Measurements from ENCODE around the gene CYGB. TPM values are rescaled to one million over a fixed set of nuclear protein-coding genes. Genes with fewer than 3 reads are reported as not detected.

Gene CYGB
- total and polyA plus RNA-seq, 2 of the 13 experiments (the other 11 are each of a cell fraction or from before 2014, with no cell fraction given) = 18.9 to 27.1 TPM

DNA sequence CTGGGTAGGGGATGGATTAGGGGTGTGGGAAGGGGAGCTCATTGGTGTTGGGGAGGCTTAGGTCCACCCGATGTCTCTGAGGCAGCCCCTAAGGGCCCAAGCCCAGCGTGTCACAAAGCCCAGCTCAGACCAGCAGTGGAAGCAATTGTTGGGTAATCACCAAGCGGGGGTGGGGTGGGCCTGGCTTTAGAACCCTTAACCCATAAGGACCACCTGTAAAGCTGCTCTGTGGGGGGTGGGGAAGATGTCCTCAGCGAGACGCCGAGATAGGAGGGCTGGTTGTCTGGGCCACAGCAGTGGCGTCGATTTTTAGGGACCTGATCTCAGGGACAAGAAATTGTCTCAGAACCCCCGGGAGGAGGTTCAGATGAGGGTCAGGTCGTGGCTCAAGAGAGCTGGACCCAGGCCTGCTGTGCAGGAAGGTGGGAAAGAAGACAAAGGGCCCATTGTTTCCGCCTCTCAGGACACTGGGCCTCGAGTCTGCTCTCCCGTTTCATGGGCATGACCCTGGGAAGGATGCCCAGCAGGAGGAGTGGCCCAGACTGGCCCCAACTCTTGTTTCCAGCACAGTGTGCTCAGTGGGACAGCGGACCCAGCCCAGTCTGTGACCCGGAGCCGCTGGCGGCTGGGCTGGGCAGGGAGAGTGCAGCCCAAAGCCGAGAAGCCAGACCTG lies 32.2 kb upstream of the CYGB start (continued):
- TF ChIP-seq ZNF124 (CRISPR knock-in tag; IDR thresholded peaks at IDR 0.05) = no peak
- peak; percentile 82 for TF ChIP-seq HDAC2 (CRISPR knock-in tag; IDR thresholded peaks at IDR 0.05)
- 0 out of 2 replicates have a peak, but pooled peaks have one; percentile 20 for TF ChIP-seq DMAP1 (CRISPR knock-in tag; IDR thresholded peaks at IDR 0.05)
- TF ChIP-seq, protein P1, sequence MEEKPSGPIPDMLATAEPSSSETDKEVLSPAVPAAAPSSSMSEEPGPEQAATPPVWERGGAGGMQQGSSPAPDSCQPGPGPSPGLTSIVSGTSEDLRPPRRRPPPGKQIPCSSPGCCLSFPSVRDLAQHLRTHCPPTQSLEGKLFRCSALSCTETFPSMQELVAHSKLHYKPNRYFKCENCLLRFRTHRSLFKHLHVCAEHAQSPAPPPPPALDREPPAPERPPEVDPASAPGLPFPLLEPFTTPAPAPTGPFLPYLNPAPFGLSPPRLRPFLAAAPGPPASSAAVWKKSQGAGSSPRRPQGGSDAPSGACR (CRISPR knock-in tag; IDR thresholded peaks at IDR 0.05) = no peak
- no peak for TF ChIP-seq TCF7 (IDR thresholded peaks at IDR 0.05; ENCODE audit: low read depth)
- TF ChIP-seq, protein P2, sequence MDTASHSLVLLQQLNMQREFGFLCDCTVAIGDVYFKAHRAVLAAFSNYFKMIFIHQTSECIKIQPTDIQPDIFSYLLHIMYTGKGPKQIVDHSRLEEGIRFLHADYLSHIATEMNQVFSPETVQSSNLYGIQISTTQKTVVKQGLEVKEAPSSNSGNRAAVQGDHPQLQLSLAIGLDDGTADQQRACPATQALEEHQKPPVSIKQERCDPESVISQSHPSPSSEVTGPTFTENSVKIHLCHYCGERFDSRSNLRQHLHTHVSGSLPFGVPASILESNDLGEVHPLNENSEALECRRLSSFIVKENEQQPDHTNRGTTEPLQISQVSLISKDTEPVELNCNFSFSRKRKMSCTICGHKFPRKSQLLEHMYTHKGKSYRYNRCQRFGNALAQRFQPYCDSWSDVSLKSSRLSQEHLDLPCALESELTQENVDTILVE (CRISPR knock-in tag; IDR thresholded peaks at IDR 0.05) = peak; percentile 50; the same call in 1 of the 2 replicates
- TF ChIP-seq RXRB (CRISPR knock-in tag; IDR thresholded peaks at IDR 0.05; ENCODE audit: borderline replicate concordance) = peak; percentile 66; the same call in 1 of the 2 replicates
- no peak for TF ChIP-seq YY1 (IDR thresholded peaks at IDR 0.05; ENCODE audit: insufficient read depth, insufficient replicate concordance, low read depth, low read length)
- TF ChIP-seq, protein P3, sequence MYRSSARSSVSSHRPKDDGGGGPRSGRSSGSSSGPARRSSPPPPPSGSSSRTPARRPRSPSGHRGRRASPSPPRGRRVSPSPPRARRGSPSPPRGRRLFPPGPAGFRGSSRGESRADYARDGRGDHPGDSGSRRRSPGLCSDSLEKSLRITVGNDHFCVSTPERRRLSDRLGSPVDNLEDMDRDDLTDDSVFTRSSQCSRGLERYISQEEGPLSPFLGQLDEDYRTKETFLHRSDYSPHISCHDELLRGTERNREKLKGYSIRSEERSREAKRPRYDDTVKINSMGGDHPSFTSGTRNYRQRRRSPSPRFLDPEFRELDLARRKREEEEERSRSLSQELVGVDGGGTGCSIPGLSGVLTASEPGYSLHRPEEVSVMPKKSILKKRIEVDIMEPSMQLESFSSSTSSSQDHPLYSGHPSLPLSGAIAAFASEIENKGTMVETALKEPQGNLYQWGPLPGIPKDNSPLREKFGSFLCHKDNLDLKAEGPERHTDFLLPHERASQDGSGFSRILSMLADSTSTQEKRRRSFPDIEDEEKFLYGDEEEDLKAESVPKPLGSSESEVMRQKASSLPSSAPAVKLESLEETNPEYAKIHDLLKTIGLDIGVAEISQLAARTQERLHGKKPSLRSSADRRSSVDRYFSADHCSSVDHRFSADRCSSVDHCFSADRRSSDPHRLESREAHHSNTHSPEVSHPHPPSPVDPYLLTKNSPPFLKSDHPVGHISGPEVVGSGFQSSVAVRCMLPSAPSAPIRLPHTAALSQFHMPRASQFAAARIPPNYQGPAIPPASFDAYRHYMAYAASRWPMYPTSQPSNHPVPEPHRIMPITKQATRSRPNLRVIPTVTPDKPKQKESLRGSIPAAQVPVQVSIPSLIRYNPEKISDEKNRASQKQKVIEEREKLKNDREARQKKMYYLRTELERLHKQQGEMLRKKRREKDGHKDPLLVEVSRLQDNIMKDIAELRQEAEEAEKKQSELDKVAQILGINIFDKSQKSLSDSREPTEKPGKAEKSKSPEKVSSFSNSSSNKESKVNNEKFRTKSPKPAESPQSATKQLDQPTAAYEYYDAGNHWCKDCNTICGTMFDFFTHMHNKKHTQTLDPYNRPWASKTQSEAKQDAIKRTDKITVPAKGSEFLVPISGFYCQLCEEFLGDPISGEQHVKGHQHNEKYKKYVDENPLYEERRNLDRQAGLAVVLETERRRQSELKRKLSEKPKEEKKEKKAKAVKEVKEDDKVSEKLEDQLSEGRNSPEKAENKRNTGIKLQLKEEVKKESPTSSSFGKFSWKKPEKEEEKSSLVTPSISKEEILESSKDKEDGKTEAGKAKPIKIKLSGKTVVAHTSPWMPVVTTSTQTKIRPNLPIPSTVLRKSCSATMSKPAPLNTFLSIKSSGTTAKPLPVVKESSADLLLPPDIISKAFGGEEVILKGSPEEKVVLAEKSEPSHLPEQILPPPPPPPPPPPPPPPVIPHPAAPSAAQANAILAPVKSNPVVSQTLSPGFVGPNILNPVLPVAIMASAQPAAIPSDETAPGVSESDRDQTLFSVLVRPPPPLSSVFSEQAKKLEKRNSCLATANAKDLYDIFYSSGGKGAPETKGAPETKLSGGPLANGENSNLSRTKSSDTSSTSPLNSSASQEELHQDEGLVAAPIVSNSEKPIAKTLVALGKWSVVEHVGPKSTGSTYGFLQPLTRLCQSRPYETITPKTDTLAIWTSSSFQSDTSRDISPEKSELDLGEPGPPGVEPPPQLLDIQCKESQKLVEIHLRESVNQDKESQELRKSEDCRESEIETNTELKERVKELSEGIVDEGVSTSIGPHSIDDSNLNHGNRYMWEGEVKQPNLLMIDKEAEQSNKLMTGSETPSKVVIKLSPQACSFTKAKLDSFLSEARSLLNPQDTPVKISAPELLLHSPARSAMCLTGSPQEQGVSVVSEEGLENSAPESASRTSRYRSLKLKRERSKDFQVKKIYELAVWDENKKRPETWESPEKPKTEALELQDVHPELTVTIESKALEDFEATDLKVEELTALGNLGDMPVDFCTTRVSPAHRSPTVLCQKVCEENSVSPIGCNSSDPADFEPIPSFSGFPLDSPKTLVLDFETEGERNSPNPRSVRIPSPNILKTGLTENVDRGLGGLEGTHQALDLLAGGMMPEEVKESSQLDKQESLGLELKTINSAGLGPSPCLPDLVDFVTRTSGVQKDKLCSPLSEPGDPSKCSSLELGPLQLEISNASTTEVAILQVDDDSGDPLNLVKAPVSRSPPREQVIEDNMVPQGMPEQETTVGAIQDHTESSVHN (CRISPR knock-in tag; IDR thresholded peaks at IDR 0.05) = 0 out of 2 replicates have a peak, but pooled peaks have one; percentile 57
- 0 out of 2 replicates have a peak, but pooled peaks have one; percentile 18 for TF ChIP-seq ZNF263 (CRISPR knock-in tag; IDR thresholded peaks at IDR 0.05)
- TF ChIP-seq, protein P4, sequence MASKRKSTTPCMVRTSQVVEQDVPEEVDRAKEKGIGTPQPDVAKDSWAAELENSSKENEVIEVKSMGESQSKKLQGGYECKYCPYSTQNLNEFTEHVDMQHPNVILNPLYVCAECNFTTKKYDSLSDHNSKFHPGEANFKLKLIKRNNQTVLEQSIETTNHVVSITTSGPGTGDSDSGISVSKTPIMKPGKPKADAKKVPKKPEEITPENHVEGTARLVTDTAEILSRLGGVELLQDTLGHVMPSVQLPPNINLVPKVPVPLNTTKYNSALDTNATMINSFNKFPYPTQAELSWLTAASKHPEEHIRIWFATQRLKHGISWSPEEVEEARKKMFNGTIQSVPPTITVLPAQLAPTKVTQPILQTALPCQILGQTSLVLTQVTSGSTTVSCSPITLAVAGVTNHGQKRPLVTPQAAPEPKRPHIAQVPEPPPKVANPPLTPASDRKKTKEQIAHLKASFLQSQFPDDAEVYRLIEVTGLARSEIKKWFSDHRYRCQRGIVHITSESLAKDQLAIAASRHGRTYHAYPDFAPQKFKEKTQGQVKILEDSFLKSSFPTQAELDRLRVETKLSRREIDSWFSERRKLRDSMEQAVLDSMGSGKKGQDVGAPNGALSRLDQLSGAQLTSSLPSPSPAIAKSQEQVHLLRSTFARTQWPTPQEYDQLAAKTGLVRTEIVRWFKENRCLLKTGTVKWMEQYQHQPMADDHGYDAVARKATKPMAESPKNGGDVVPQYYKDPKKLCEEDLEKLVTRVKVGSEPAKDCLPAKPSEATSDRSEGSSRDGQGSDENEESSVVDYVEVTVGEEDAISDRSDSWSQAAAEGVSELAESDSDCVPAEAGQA (IDR thresholded peaks at IDR 0.05; ENCODE audit: low read depth) = no peak
- TF ChIP-seq, protein P4 (CRISPR knock-in tag; IDR thresholded peaks at IDR 0.05; ENCODE audit: borderline replicate concordance) = no peak
- peak; percentile 77 for TF ChIP-seq ZNF614 (CRISPR knock-in tag; IDR thresholded peaks at IDR 0.05; ENCODE audit: borderline replicate concordance)
